Activated T-helper 1 cell treated with anti-CD3 and anti-CD28 coated beads, Interleukin-12 subunit alpha, Interleukin-12 subunit beta, Interleukin-2, Interleukin-4 antibody, amounts not matched to agents 30 ng/mL and 10 ng/mL and 1 ng/mL, durations not matched to agents 14 hours and 24 hours and 36 hours (primary cell): Measurements from ENCODE around the gene MAG. TPM values are rescaled to one million over a fixed set of nuclear protein-coding genes. Genes with fewer than 3 reads are reported as not detected.
"Not testable (repeated sequence)": the region's sequence is repeated elsewhere in the genome, so short reads cannot be mapped to it uniquely, and the experiment has no call there.

ENCODE experiments used
- DNase-seq: peaks from one replicate; pipeline ENCODE4 v3.0.0; 2021; ENCODE audit warnings: low spot score
- H3K27ac Mint-ChIP-seq: one replicate; pipeline ENCODE4 v1.8.0; 2021; ENCODE audit warnings: mild to moderate bottlenecking, mixed read lengths
- H3K27me3 Mint-ChIP-seq: one replicate; pipeline ENCODE4 v1.8.0; 2022; ENCODE audit warnings: mild to moderate bottlenecking, moderate library complexity, mixed read lengths; ENCODE audit not compliant: insufficient read depth
- H3K36me3 Mint-ChIP-seq: one replicate; pipeline ENCODE4 v1.8.0; 2021; ENCODE audit warnings: low read depth, mixed read lengths
- H3K4me1 Mint-ChIP-seq: one replicate; pipeline ENCODE4 v1.8.0; 2021; ENCODE audit warnings: low read depth, mixed read lengths
- H3K4me3 Mint-ChIP-seq: one replicate; pipeline ENCODE4 v1.8.0; 2021; ENCODE audit warnings: mild to moderate bottlenecking, moderate library complexity, mixed read lengths
- H3K9me3 Mint-ChIP-seq: one replicate; pipeline ENCODE4 v1.8.0; 2021; ENCODE audit warnings: mixed read lengths
- intact Hi-C: fragments of 100-400 bp; cut with micrococcal nuclease; formaldehyde crosslinking; loops from one replicate; pipeline ENCODE4 v1.15.1; 2024
- total RNA-seq: library from RNA; stranded (reverse); gene quantifications from 2 replicates; pipeline ENCODE4 v1.2.3, GENCODE V29; 2022

MAG gene
- total RNA-seq, 1 donor from 2014 or later, result not detected

GRCh38 chr19:35279985-35280821 lies 11.8 kb upstream of the MAG start:
- no peak overlapping the region for H3K27ac Mint-ChIP-seq

GRCh38 chr19:35281303-35281702 lies 10.7 kb upstream of the MAG start:
- DNase-seq, result no peak
- Mint-ChIP-seq H3K9me3 (no peaks in the 10 kb centered on the region), H3K4me1 (no peaks in the 10 kb centered on the region), H3K27ac (no peak overlapping the region), H3K36me3 (peaks cover 3% of the 10 kb centered on the region), H3K4me3 (no peak overlapping the region), H3K27me3 (peaks cover 20% of the 10 kb centered on the region)
- intact Hi-C loops, result no loop called here

More at GRCh38 chr19:35279985-35280821, 11.8 kb upstream of the MAG start:
- Mint-ChIP-seq H3K36me3 (peaks cover 10% of the 10 kb centered on the region), H3K4me1 (no peaks in the 10 kb centered on the region), H3K9me3 (no peaks in the 10 kb centered on the region), H3K4me3 (no peak overlapping the region), H3K27me3 (peaks cover 18% of the 10 kb centered on the region)
- DNase-seq, result no peak
- intact Hi-C loops, result no loop called here

GRCh38 chr19:35284153-35285094 lies 7.5 kb upstream of the MAG start:
- no peak for DNase-seq
- intact Hi-C loops, result no loop called here
- no peak overlapping the region for H3K27ac Mint-ChIP-seq
- H3K4me1 Mint-ChIP-seq, result no peaks in the 10 kb centered on the region
- H3K27me3 Mint-ChIP-seq, result peaks cover 21% of the 10 kb centered on the region
- H3K9me3 Mint-ChIP-seq, result no peaks in the 10 kb centered on the region
- no peaks in the 10 kb centered on the region for H3K36me3 Mint-ChIP-seq
- no peak overlapping the region for H3K4me3 Mint-ChIP-seq

GRCh38 chr19:35285095-35285449 lies 6.9 kb upstream of the MAG start:
- H3K27ac Mint-ChIP-seq, result no peak overlapping the region
- intact Hi-C loops, result no loop called here
- H3K36me3 Mint-ChIP-seq, result no peaks in the 10 kb centered on the region
- no peaks in the 10 kb centered on the region for H3K4me1 Mint-ChIP-seq
- DNase-seq, result no peak
- no peak overlapping the region for H3K4me3 Mint-ChIP-seq
- H3K27me3 Mint-ChIP-seq, result peaks cover 21% of the 10 kb centered on the region
- H3K9me3 Mint-ChIP-seq, result no peaks in the 10 kb centered on the region

GRCh38 chr19:35285465-35285864 lies 6.5 kb upstream of the MAG start:
- H3K36me3 Mint-ChIP-seq, DNase-seq, H3K9me3 Mint-ChIP-seq, intact Hi-C loops, H3K27ac Mint-ChIP-seq, H3K4me1 Mint-ChIP-seq, H3K4me3 Mint-ChIP-seq: not testable (repeated sequence)
- peaks cover 21% of the 10 kb centered on the region for H3K27me3 Mint-ChIP-seq

GRCh38 chr19:35286101-35286500 lies 5.9 kb upstream of the MAG start:
- H3K36me3 Mint-ChIP-seq, H3K4me3 Mint-ChIP-seq, H3K27ac Mint-ChIP-seq, H3K4me1 Mint-ChIP-seq, DNase-seq, H3K9me3 Mint-ChIP-seq, intact Hi-C loops: not testable (repeated sequence)
- H3K27me3 Mint-ChIP-seq, result peaks cover 20% of the 10 kb centered on the region

- Mint-ChIP-seq H3K4me1 (no peaks in the 10 kb centered on the region), H3K9me3 (no peaks in the 10 kb centered on the region), H3K36me3 (no peaks in the 10 kb centered on the region), H3K4me3 (no peak overlapping the region), H3K27me3 (peaks cover 20% of the 10 kb centered on the region), H3K27ac (no peak overlapping the region)
- DNase-seq, result no peak
- intact Hi-C loops, result no loop called here
Observed at GRCh38 chr19:35287713-35288112, 4.2 kb upstream of the MAG start.

- Mint-ChIP-seq H3K27ac (no peak overlapping the region), H3K27me3 (peaks cover 14% of the 10 kb centered on the region), H3K4me3 (no peak overlapping the region), H3K9me3 (no peaks in the 10 kb centered on the region), H3K36me3 (no peaks in the 10 kb centered on the region), H3K4me1 (no peaks in the 10 kb centered on the region)
- no peak for DNase-seq
- intact Hi-C loops, result no loop called here
Observed at GRCh38 chr19:35288331-35288730, 3.6 kb upstream of the MAG start.

- no peak for DNase-seq
Observed at GRCh38 chr19:35288906-35289305, 3.1 kb upstream of the MAG start.

GRCh38 chr19:35290381-35291127 lies 1.4 kb upstream of the MAG start:
- DNase-seq, result no peak
- Mint-ChIP-seq H3K36me3 (no peaks in the 10 kb centered on the region), H3K4me1 (no peaks in the 10 kb centered on the region), H3K27me3 (peaks cover 9% of the 10 kb centered on the region), H3K4me3 (no peak overlapping the region), H3K27ac (no peak overlapping the region), H3K9me3 (no peaks in the 10 kb centered on the region)
- intact Hi-C loops, result no loop called here

More at GRCh38 chr19:35288906-35289305, 3.1 kb upstream of the MAG start:
- no peak overlapping the region for H3K4me3 Mint-ChIP-seq
- peaks cover 12% of the 10 kb centered on the region for H3K27me3 Mint-ChIP-seq
- no peak overlapping the region for H3K27ac Mint-ChIP-seq
- intact Hi-C loops, result no loop called here
- no peaks in the 10 kb centered on the region for H3K4me1 Mint-ChIP-seq
- no peaks in the 10 kb centered on the region for H3K9me3 Mint-ChIP-seq
- no peaks in the 10 kb centered on the region for H3K36me3 Mint-ChIP-seq

- intact Hi-C loops, result no loop called here
- H3K27me3 Mint-ChIP-seq, result peaks cover 9% of the 10 kb centered on the region
- H3K36me3 Mint-ChIP-seq, result no peaks in the 10 kb centered on the region
- H3K4me1 Mint-ChIP-seq, result no peaks in the 10 kb centered on the region
- H3K27ac Mint-ChIP-seq, result no peak overlapping the region
- DNase-seq, result no peak
- H3K4me3 Mint-ChIP-seq, result no peak overlapping the region
- no peaks in the 10 kb centered on the region for H3K9me3 Mint-ChIP-seq
Observed at GRCh38 chr19:35291259-35291658, 702 bp upstream of the MAG start.

GRCh38 chr19:35292421-35293362 lies 731 bp downstream of the MAG start:
- intact Hi-C loops, result no loop called here
- H3K4me1 Mint-ChIP-seq, result no peaks in the 10 kb centered on the region
- no peak for DNase-seq
- H3K27ac Mint-ChIP-seq, result no peak overlapping the region
- no peaks in the 10 kb centered on the region for H3K36me3 Mint-ChIP-seq
- no peaks in the 10 kb centered on the region for H3K9me3 Mint-ChIP-seq
- peaks cover 8% of the 10 kb centered on the region for H3K27me3 Mint-ChIP-seq
- no peak overlapping the region for H3K4me3 Mint-ChIP-seq
